Osteoblast (primary cell): ENCODE data around the gene OGA. TPM values are rescaled to one million over a fixed set of nuclear protein-coding genes. Genes with fewer than 3 reads are reported as not detected.
A peak's percentile ranks its signal among the peaks of the same experiment; 100 is the strongest.

ENCODE experiments used
- DNase-seq: peaks from one replicate; pipeline ENCODE4 v3.0.0; 2011; ENCODE audit warnings: low spot score, mixed read lengths; ENCODE audit not compliant: insufficient read length; ENCODE audit errors: missing footprints
- H2AFZ ChIP-seq: 2 replicates; pipeline ENCODE4 v1.6.0; 2011; ENCODE audit warnings: mild to moderate bottlenecking, low read length
- H3K27ac ChIP-seq: 2 replicates; pipeline ENCODE4 v1.5.1; 2011; ENCODE audit warnings: mild to moderate bottlenecking, low read depth, low read length, moderate library complexity
- H3K27me3 ChIP-seq: 2 replicates; pipeline ENCODE4 v1.6.0; 2012; ENCODE audit warnings: mild to moderate bottlenecking, control low read depth, inconsistent platforms, low read length, moderate library complexity; ENCODE audit not compliant: insufficient read depth
- H3K36me3 ChIP-seq: 2 replicates; pipeline ENCODE4 v1.5.1; 2011; ENCODE audit warnings: mild to moderate bottlenecking, low read length, control low read depth, moderate library complexity; ENCODE audit not compliant: insufficient read depth
- H3K4me1 ChIP-seq: 2 replicates; pipeline ENCODE4 v1.5.1; 2011; ENCODE audit warnings: mild to moderate bottlenecking, low read length, control low read depth, moderate library complexity; ENCODE audit not compliant: insufficient read depth
- H3K4me2 ChIP-seq: 2 replicates; pipeline ENCODE4 v1.6.0; 2011; ENCODE audit warnings: mild to moderate bottlenecking, low read length; ENCODE audit not compliant: insufficient read depth
- H3K4me3 ChIP-seq: fragments of 200-600 bp; sonication (generic); 3 replicates; pipeline ENCODE4 v1.5.1; 2012; ENCODE audit warnings: mild to moderate bottlenecking, low read length, inconsistent platforms; ENCODE audit not compliant: insufficient read depth
- H3K79me2 ChIP-seq: 2 replicates; pipeline ENCODE4 v1.6.0; 2012; ENCODE audit warnings: mild to moderate bottlenecking, low read length, control low read depth, inconsistent platforms; ENCODE audit not compliant: insufficient read depth
- H3K9me3 ChIP-seq: 2 replicates; pipeline ENCODE4 v1.5.1; 2011; ENCODE audit warnings: low read depth, low read length, control low read depth
- H4K20me1 ChIP-seq: 2 replicates; pipeline ENCODE4 v1.6.0; 2012; ENCODE audit warnings: mild to moderate bottlenecking, low read length, control low read depth; ENCODE audit not compliant: insufficient read depth
- total RNA-seq: library from RNA; depleted of rRNA; stranded (reverse); fragments of >200 nt; gene quantifications from 2 replicates; pipeline ENCODE4 v1.2.3, GENCODE V29; 2012
- TF ChIP-seq, protein P1 (sequence below): IDR thresholded peaks from 2 replicates; pipeline ENCODE4 v1.5.1; 2011; ENCODE audit warnings: mild to moderate bottlenecking, low read depth, low read length, moderate library complexity; ENCODE audit errors: extremely low read depth

The OGA gene
- 115 and 121 TPM in 2 replicates for total RNA-seq

DNA sequence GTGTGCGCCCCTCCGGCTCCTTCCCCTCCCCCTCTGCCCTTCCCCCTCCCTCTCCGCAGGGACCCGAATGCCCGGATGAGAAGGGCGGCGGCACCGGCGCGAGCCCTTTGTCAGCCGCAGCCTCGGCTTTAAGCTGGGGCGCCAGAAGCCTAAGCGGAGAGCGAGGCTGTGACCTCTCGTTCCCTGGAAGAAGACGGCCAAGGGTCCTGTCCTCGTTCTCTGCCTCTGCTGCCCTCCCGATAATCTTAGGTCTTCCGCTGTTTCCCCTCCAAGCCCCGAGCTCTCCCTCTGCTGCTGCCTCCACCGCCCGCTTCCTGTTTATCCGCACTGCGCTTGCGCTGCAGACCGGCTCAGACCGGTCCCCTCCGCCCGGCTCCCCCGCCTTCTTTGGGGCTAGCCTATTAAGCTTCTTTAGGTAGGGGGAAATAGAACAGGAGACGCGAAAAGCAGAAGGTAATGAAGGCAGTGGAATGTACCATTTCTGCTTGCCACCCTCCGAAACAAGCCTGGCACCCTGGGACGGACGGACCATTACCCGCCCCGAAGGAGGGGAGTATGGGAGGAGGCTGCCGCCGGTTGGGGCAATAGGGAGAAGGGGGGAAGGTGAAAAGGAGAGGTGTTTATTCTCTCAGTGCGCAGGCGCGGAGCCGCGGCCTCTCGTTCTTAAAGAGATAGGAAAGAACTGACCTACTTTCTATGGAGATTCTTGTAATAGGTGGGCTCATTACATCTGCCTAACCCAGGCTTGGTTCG is at the start of gene OGA:
Gene OGA, minus strand, starts transcription at position 326 of the 753 bp plus-strand sequence. CDS start 422 bp downstream, outside the sequence.
- Histone ChIP-seq H3K9me3 (no peaks in the 10 kb centered on the region), H2AFZ (peak within 1 kb of the TSS; percentile 87), H3K4me2 (peak within 1 kb of the TSS; percentile 94), H4K20me1 (peaks cover 46% of the 10 kb centered on the region), H3K4me1 (peaks cover 26% of the 10 kb centered on the region), H3K79me2 (peaks cover 50% of the 10 kb centered on the region), H3K27me3 (no peaks in the 10 kb centered on the region), H3K27ac (peak within 1 kb of the TSS; percentile 97), H3K36me3 (peaks cover under 1% of the 10 kb centered on the region), H3K4me3 (peak within 1 kb of the TSS; percentile 98)
- peak; percentile 97 for DNase-seq
- TF ChIP-seq, protein P1, sequence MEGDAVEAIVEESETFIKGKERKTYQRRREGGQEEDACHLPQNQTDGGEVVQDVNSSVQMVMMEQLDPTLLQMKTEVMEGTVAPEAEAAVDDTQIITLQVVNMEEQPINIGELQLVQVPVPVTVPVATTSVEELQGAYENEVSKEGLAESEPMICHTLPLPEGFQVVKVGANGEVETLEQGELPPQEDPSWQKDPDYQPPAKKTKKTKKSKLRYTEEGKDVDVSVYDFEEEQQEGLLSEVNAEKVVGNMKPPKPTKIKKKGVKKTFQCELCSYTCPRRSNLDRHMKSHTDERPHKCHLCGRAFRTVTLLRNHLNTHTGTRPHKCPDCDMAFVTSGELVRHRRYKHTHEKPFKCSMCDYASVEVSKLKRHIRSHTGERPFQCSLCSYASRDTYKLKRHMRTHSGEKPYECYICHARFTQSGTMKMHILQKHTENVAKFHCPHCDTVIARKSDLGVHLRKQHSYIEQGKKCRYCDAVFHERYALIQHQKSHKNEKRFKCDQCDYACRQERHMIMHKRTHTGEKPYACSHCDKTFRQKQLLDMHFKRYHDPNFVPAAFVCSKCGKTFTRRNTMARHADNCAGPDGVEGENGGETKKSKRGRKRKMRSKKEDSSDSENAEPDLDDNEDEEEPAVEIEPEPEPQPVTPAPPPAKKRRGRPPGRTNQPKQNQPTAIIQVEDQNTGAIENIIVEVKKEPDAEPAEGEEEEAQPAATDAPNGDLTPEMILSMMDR: no peak

DNA sequence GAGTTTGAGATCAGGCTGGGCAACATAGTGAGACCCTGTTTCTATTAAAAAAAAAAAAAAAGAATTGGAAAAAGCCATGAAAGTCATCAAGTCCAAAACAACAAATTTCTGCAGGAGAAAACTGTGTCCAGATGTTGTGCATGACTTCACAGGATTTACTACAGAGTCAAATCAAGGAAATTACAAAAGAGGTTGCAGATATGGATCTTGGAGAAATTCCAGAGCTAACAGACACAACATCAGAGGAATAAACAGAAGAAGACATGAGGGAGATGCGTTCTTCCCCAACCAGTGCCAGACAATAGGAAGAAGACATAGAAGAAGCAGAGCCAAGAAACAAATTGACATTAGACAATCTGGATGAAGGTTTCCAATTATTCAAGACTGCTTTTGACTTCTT is 49.7 kb upstream of the OGA start:
- Histone ChIP-seq H3K4me2 (no peak overlapping the region), H3K27ac (no peak overlapping the region), H3K4me1 (no peaks in the 10 kb centered on the region), H3K36me3 (no peaks in the 10 kb centered on the region), H3K79me2 (no peaks in the 10 kb centered on the region), H3K27me3 (no peaks in the 10 kb centered on the region), H3K4me3 (no peak overlapping the region), H4K20me1 (no peaks in the 10 kb centered on the region), H3K9me3 (no peaks in the 10 kb centered on the region), H2AFZ (no peak overlapping the region)
- DNase-seq: no peak
- TF ChIP-seq, protein P1: no peak

DNA sequence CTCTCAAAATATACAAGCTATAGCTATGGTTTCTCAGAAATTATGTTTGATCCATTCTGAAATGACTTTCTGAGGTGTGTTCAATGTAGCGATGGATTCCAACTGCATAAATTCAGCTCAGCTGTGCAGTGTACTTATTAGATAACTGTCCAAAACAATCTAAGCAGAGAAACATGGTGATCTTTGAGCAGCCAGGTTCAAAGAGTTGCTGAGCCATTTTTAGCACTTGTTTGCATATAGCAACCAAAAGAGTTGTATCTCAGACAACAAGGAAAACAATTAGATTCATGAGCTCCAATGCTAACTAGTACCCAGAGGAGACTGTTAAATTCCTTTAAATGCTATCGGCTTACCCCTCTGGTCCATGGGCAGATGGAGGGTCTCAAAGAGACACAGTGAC is 41.3 kb upstream of the OGA start:
- TF ChIP-seq, protein P1: no peak
- H3K4me2 ChIP-seq: no peak overlapping the region

DNA sequence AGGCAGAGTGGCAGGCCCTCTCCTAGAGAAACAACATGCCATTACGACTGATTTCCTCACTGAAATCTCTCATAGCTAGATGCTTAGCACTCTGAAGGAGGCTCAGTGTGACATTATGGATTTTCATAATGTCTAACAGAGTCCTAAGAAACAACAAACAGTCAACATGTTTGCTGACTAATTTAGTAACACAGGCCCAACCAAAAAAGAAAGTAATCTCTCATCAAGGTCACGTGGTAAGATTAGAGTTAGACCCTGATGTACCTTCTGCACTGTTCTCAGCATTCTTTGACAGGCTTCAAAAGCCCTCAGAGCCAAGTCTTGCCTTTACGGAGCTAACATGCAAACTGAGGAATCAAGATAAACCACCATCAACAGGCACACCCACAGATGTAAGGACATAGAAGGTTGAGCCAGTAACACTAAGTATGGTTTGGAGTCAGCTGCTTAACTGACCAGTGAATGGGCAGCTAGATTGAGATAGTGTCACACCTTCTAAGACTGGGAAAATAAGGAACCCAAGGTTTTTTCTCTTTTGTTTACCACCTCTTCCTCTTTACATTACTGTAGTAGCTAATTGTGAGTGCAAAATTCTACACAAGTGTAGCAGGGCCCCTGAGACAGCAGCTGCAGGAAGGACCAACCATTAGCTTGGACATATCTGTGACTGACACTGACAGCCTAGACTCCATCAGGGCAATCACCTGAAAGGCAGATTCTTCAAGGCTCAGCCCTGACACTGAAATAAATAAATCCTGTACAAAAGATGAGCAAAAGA is 40.7 kb upstream of the OGA start:
- DNase-seq: no peak
- TF ChIP-seq, protein P1: no peak
- H3K79me2 ChIP-seq: no peaks in the 10 kb centered on the region
- no peak overlapping the region for H3K4me3 ChIP-seq
- no peaks in the 10 kb centered on the region for H3K27me3 ChIP-seq
- no peaks in the 10 kb centered on the region for H3K4me1 ChIP-seq
- no peak overlapping the region for H3K27ac ChIP-seq
- no peaks in the 10 kb centered on the region for H3K9me3 ChIP-seq
- no peaks in the 10 kb centered on the region for H3K36me3 ChIP-seq
- H2AFZ ChIP-seq: no peak overlapping the region
- H4K20me1 ChIP-seq: no peaks in the 10 kb centered on the region
- H3K4me2 ChIP-seq: no peak overlapping the region

More for the DNA sequence above, 41.3 kb upstream of the OGA start:
- Histone ChIP-seq H3K27ac (no peak overlapping the region), H4K20me1 (no peaks in the 10 kb centered on the region), H3K4me3 (no peak overlapping the region), H3K79me2 (no peaks in the 10 kb centered on the region), H2AFZ (no peak overlapping the region), H3K27me3 (no peaks in the 10 kb centered on the region), H3K36me3 (no peaks in the 10 kb centered on the region), H3K9me3 (no peaks in the 10 kb centered on the region), H3K4me1 (no peaks in the 10 kb centered on the region)
- no peak for DNase-seq
